Measurements from ENCODE around the gene COPG1. TPM values are rescaled to one million over a fixed set of nuclear protein-coding genes. Genes with fewer than 3 reads are reported as not detected.

The COPG1 gene
- total and polyA plus RNA-seq, 2 of the 13 experiments (the other 11 are each of a cell fraction or from before 2014, with no cell fraction given): 98.6 to 166 TPM

DNA sequence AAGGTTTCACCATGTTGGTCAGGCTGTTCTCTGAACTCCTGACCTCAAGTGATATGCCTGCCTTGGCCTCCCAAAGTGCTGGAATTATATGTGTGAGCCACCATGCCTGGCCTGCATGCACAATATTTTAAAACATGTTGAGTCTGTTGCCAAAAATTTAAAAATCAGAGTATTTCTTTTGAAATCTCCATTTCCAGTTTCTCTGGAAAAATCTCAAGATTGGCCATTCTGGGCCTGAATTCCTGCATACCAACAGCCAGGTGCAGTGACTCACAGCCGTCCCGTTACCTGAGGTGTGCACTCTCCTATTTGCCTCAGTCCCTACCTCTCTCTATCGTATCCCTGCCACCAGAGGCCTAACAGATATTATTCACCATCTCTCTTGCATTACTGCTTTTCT, 15.0 kb upstream of the COPG1 start:
- FAIRE-seq: no peak
- peaks cover 47% of the 10 kb centered on the region for H3K4me1 ChIP-seq (ENCODE audit: insufficient read depth, low read length)
- intact Hi-C loops (cut with micrococcal nuclease; ENCODE audit: unreplicated experiment): no loop called here
- WGBS (ENCODE audit: low lambda C conversion rate): 31% methylated on average over 3 of the region's 3 CpGs
- in situ Hi-C loops (cut with HindIII; ENCODE audit: extremely low pct_ligation_motif_present, low pct_unique_long_range_greater_than_20kb): no loop called here
- no peak overlapping the region for H2AFZ ChIP-seq (ENCODE audit: low read length)
- no TSS peak for BruUV-seq (replicated peaks)
- H4K20me1 ChIP-seq (ENCODE audit: insufficient read depth, low read length): no peaks in the 10 kb centered on the region
- no peaks in the 10 kb centered on the region for H3K79me2 ChIP-seq (ENCODE audit: insufficient read depth, low read length)
- H3K4me2 ChIP-seq (ENCODE audit: low read depth, low read length): no peak overlapping the region
- no peaks in the 10 kb centered on the region for H3K9me3 ChIP-seq (ENCODE audit: low read length)
- H3K27me3 ChIP-seq (ENCODE audit: control insufficient read depth in 1 of 2, insufficient read depth in 2 of 2, low read length in 2 of 2): no peaks in the 10 kb centered on the region
- POLR2A ChIA-PET: no interaction called here
- H3K9ac ChIP-seq (ENCODE audit: insufficient read depth, low read depth, low read length): no peak overlapping the region
- H3K4me3 ChIP-seq (replicated peaks in 1 of 3; ENCODE audit: insufficient read depth in 1 of 3, low read depth in 2 of 3, low read length in 3 of 3): no peak overlapping the region
- CTCF ChIA-PET (ENCODE audit: low intra/inter-chr PET ratio, low total read pairs): no interaction called here
- no peak overlapping the region for H3K27ac ChIP-seq (ENCODE audit: extremely low read length, insufficient read depth, low read length)
- H3K36me3 ChIP-seq (replicated peaks in 1 of 2; ENCODE audit: control insufficient read depth in 1 of 2, insufficient read depth in 2 of 2, low read length in 2 of 2): no peaks in the 10 kb centered on the region
- no peak for ATAC-seq
- DNase-seq (ENCODE audit: low spot score): no peak
- no peak for TF ChIP-seq ATF7 (IDR thresholded peaks at IDR 0.05)
- no peak for TF ChIP-seq ATF7 (CRISPR knock-in tag; IDR thresholded peaks at IDR 0.05)
- TF ChIP-seq GPBP1L1 (CRISPR knock-in tag; IDR thresholded peaks at IDR 0.05): no peak
- TF ChIP-seq SNAI1 (CRISPR knock-in tag; IDR thresholded peaks at IDR 0.05; ENCODE audit: borderline replicate concordance): no peak
- no peak for TF ChIP-seq ISL2 (CRISPR knock-in tag; IDR thresholded peaks at IDR 0.05)
- no peak for TF ChIP-seq TIGD3 (CRISPR knock-in tag; IDR thresholded peaks at IDR 0.05; ENCODE audit: borderline replicate concordance)
- TF ChIP-seq, protein P1, sequence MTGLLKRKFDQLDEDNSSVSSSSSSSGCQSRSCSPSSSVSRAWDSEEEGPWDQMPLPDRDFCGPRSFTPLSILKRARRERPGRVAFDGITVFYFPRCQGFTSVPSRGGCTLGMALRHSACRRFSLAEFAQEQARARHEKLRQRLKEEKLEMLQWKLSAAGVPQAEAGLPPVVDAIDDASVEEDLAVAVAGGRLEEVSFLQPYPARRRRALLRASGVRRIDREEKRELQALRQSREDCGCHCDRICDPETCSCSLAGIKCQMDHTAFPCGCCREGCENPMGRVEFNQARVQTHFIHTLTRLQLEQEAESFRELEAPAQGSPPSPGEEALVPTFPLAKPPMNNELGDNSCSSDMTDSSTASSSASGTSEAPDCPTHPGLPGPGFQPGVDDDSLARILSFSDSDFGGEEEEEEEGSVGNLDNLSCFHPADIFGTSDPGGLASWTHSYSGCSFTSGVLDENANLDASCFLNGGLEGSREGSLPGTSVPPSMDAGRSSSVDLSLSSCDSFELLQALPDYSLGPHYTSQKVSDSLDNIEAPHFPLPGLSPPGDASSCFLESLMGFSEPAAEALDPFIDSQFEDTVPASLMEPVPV (CRISPR knock-in tag; IDR thresholded peaks at IDR 0.05): no peak
- no peak for TF ChIP-seq GTF3A (CRISPR knock-in tag; conservative IDR thresholded peaks at IDR 0.05)
- no peak for TF ChIP-seq SAP130 (CRISPR knock-in tag; IDR thresholded peaks at IDR 0.05; ENCODE audit: low read depth)
- TF ChIP-seq ZNF572 (CRISPR knock-in tag; IDR thresholded peaks at IDR 0.05): no peak
- no peak for TF ChIP-seq CENPX (CRISPR knock-in tag; IDR thresholded peaks at IDR 0.05)
- TF ChIP-seq MAZ (IDR thresholded peaks at IDR 0.05; ENCODE audit: borderline replicate concordance, low read depth, low read length): no peak
- TF ChIP-seq MAZ (CRISPR knock-in tag; IDR thresholded peaks at IDR 0.05; ENCODE audit: low read depth): no peak
- no peak for TF ChIP-seq NFE2L2 (IDR thresholded peaks at IDR 0.05; ENCODE audit: low read length)
- TF ChIP-seq NCOA2 (CRISPR knock-in tag; IDR thresholded peaks at IDR 0.05): no peak
- TF ChIP-seq, protein P2, sequence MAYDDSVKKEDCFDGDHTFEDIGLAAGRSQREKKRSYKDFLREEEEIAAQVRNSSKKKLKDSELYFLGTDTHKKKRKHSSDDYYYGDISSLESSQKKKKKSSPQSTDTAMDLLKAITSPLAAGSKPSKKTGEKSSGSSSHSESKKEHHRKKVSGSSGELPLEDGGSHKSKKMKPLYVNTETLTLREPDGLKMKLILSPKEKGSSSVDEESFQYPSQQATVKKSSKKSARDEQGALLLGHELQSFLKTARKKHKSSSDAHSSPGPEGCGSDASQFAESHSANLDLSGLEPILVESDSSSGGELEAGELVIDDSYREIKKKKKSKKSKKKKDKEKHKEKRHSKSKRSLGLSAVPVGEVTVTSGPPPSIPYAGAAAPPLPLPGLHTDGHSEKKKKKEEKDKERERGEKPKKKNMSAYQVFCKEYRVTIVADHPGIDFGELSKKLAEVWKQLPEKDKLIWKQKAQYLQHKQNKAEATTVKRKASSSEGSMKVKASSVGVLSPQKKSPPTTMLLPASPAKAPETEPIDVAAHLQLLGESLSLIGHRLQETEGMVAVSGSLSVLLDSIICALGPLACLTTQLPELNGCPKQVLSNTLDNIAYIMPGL (CRISPR knock-in tag; IDR thresholded peaks at IDR 0.05; ENCODE audit: borderline replicate concordance in 1 of 2, low read depth in 1 of 2): no peak
- TF ChIP-seq, protein P3, sequence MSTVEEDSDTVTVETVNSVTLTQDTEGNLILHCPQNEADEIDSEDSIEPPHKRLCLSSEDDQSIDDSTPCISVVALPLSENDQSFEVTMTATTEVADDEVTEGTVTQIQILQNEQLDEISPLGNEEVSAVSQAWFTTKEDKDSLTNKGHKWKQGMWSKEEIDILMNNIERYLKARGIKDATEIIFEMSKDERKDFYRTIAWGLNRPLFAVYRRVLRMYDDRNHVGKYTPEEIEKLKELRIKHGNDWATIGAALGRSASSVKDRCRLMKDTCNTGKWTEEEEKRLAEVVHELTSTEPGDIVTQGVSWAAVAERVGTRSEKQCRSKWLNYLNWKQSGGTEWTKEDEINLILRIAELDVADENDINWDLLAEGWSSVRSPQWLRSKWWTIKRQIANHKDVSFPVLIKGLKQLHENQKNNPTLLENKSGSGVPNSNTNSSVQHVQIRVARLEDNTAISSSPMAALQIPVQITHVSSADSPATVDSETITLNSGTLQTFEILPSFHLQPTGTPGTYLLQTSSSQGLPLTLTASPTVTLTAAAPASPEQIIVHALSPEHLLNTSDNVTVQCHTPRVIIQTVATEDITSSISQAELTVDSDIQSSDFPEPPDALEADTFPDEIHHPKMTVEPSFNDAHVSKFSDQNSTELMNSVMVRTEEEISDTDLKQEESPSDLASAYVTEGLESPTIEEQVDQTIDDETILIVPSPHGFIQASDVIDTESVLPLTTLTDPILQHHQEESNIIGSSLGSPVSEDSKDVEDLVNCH (CRISPR knock-in tag; IDR thresholded peaks at IDR 0.05): no peak
- TF ChIP-seq ZNF747 (CRISPR knock-in tag; IDR thresholded peaks at IDR 0.05; ENCODE audit: borderline replicate concordance): no peak
